GM10847 (cell line): ENCODE results near the gene FAM118B.

ENCODE experiments used
- POLR2A ChIP-seq: IDR thresholded peaks from 2 replicates; pipeline ENCODE4 v1.6.1; 2011; ENCODE audit not compliant: insufficient read length; ENCODE audit errors: extremely low read depth

Gene FAM118B

GRCh38 chr11:126211236-126212088 lies at the start of gene FAM118B, which contains the start of gene RPUSD4:
TSS of gene FAM118B (plus strand) at chr11:126211782. CDS start at chr11:126235002, 23,220 bp downstream.
TSS of gene RPUSD4 (minus strand) at chr11:126211650. CDS start at chr11:126211638, 12 bp downstream.
- peak; percentile 94 for TF ChIP-seq POLR2A

- TF ChIP-seq POLR2A = no peak
Measured at GRCh38 chr11:126162306-126163030, 49.1 kb upstream of the FAM118B start.

- no peak for TF ChIP-seq POLR2A
Measured at GRCh38 chr11:126163074-126163700, 48.4 kb upstream of the FAM118B start.

GRCh38 chr11:126163779-126164178 lies 47.8 kb upstream of the FAM118B start:
- no peak for TF ChIP-seq POLR2A

- no peak for TF ChIP-seq POLR2A
Measured at GRCh38 chr11:126164781-126165180, 46.8 kb upstream of the FAM118B start.

- TF ChIP-seq POLR2A = no peak
Measured at GRCh38 chr11:126165311-126165720, 46.3 kb upstream of the FAM118B start.

- TF ChIP-seq POLR2A = no peak
Measured at GRCh38 chr11:126165757-126166156, 45.8 kb upstream of the FAM118B start.

- TF ChIP-seq POLR2A = no peak
Measured at GRCh38 chr11:126166413-126166812, 45.2 kb upstream of the FAM118B start.

- no peak for TF ChIP-seq POLR2A
Measured at GRCh38 chr11:126167488-126167887, 44.1 kb upstream of the FAM118B start.

- no peak for TF ChIP-seq POLR2A
Measured at GRCh38 chr11:126169291-126169690, 42.3 kb upstream of the FAM118B start.

GRCh38 chr11:126172596-126173038 lies 39.0 kb upstream of the FAM118B start:
- TF ChIP-seq POLR2A = no peak

- TF ChIP-seq POLR2A = no peak
Measured at GRCh38 chr11:126173257-126173656, 38.3 kb upstream of the FAM118B start.

GRCh38 chr11:126174816-126175215 lies 36.8 kb upstream of the FAM118B start:
- no peak for TF ChIP-seq POLR2A

- TF ChIP-seq POLR2A = no peak
Measured at GRCh38 chr11:126175393-126175792, 36.2 kb upstream of the FAM118B start.

- no peak for TF ChIP-seq POLR2A
Measured at GRCh38 chr11:126176853-126177470, 34.6 kb upstream of the FAM118B start.

- no peak for TF ChIP-seq POLR2A
Measured at GRCh38 chr11:126181939-126182730, 29.4 kb upstream of the FAM118B start.
